Stimulated activated CD4-positive, alpha-beta T cell treated with anti-CD3 and anti-CD28 coated beads, Interleukin-2, amount 100 ng/mL, for 4 hours (primary cell): ENCODE data around the gene FAM193B.

Experiments
- DNase-seq: peaks from one replicate; pipeline ENCODE4 v3.0.0-alpha.2; 2020; ENCODE audit warnings: low read depth

FAM193B gene

GRCh38 chr5:177500685-177501522 lies 53.5 kb downstream of the FAM193B start:
- peak; percentile 74 for DNase-seq

GRCh38 chr5:177499842-177500241 lies 54.5 kb downstream of the FAM193B start:
- no peak for DNase-seq

GRCh38 chr5:177498013-177498787 lies 56.2 kb downstream of the FAM193B start:
- no peak for DNase-seq

- peak; percentile 88 for DNase-seq
Measured at GRCh38 chr5:177497292-177498012, 56.9 kb downstream of the FAM193B start, which contains the start of gene PDLIM7. Gene PDLIM7, minus strand, starts transcription at chr5:177497604. Its CDS starts 1,092 bp downstream, at chr5:177496512.

DNA sequence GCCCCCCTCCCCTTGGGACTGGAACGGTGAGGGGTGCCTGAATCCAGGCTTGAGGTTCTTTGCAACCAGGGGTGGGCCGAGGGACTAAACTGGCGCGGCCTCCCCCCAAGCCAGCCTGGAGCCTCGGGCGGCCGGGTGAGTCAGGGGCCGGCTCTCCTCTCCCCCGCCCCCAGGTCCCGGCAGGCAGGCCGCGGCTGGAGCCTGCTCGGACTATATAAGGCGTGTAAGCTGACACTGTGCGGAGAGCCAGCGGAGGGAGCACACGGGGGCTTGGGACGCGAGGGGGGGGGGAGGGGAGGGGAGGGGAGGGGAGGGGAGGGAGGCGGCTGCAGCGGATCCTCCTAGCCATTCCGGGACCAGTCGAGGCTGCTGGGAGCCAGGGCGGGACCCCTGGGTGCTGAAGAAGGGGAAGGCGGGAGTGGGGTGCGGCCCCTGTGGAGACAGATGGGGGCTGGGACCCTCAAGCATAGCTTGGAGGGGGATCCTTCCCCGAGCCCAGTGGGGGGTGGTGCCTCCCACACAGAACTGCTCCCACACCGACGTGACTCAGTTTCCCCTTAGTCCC lies 57.6 kb downstream of the FAM193B start:
- DNase-seq: no peak

DNA sequence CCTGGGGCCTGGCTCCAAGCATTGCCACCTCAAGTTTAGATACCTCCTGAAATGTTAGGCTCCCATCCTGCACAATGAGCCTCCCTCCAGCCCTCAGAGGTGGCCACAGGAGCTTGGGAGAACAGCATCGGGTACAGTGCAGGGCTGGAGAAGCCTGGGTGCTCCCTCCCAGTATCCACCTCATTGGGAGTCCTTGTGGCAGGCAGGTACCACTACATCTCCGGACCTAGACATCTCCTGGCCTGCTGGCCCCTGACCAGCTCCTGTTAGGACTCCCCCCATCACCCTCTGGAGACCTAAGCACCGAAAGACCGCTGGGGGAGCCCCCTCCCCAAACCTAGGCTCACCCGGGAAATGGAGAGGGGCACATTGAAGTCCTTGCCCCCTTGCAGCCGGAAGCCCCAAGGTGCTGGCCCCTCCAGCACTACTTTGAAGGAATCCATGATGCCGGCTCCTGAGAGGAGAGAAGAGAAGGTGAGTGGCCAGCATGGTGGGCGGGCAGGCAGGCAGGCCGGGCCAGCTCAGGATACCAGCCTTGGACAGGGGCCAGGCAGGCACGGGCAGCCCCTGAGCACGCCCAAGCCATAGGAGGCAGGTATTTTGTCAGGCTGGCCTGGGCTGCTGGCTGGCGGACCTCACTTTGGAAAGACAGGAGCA lies 58.2 kb downstream of the FAM193B start:
- no peak for DNase-seq

GRCh38 chr5:177495243-177496060 lies 58.9 kb downstream of the FAM193B start:
- DNase-seq: no peak

GRCh38 chr5:177494346-177495195 lies 59.8 kb downstream of the FAM193B start:
- no peak for DNase-seq

- no peak for DNase-seq
Measured at GRCh38 chr5:177493795-177494345, 60.5 kb downstream of the FAM193B start.

DNA sequence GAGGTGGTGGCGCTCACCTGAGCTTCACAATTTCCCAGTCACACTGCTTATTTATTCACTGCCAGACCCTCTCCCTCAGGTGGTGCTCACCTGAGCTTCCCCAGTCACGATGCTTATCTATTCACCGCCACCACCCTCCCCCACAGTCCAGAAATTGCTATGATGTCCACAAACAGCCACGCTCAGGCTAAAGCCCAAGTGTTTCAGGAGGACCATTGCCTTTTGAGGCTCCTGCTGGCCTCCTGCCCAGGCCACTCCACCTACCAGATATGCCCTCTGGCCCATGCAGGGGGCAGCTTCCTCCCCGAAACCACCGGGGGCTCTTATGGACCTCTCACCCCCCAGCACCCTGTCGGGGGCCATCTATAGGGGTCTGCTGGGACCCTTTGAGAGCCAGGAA lies 61.5 kb downstream of the FAM193B start:
- DNase-seq: no peak

DNA sequence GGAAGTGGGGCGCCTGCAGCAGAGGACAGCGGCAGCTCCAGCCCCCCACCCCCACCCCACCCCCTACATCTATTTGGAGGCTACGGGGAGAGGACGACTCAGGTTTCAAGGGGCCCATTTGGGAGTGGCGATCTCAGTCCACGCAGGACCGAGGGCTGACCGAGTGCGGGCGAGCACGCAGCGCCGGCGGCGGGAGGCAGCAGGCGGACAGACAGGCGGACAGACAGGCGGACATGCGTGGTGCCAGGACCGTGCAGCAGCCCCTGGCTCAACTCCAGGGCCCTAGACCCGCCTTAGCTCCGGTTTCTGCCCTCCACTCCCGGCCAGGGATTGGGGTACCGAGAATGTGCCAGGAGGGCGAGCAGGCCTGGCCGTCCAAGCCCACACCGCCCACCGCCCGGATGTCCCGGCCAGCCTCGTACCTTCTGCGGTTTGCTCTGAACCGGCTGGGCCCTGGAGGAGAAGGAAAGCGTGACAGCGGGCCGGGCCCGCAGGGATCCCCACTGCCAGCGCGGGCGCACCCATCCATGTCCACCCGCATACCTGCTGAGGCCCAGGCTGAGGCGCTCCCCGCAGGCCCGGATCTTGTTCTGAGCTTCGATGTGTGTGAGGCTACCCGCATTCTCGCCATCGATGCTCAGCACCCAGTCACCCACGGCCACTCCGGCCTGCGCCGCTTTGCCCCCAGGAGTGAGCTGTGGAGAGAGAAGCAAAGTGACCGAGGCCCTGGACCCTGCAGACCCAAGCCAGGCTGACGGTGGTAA lies 62.2 kb downstream of the FAM193B start:
- DNase-seq: no peak

DNA sequence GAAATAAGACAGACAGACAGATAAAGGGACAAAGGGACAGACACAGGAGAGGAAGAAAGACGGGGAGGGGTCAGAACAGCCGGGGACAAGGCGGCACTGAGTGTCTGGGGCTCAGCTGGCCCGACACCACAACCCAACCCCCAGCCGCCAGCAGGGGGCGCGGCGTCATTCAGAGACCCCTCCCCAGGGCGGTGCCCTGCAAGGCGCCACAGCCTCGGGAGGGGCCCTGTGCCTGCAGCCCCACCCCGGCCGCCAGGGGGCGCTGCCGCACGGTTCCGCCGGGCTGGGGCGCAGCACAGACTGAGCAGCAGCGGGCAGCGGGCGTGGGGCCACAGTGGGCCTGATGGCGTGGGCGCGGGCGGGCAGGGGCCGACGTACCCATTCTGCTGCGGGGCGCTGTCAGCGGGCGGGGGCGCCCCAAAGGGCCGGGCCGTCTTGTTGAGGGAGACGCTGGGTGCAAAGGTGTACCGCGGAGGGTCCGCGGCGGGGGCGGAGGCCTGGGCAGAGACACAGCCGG lies 62.9 kb downstream of the FAM193B start:
- no peak for DNase-seq

GRCh38 chr5:177490992-177491391 lies 63.4 kb downstream of the FAM193B start:
- no peak for DNase-seq

DNA sequence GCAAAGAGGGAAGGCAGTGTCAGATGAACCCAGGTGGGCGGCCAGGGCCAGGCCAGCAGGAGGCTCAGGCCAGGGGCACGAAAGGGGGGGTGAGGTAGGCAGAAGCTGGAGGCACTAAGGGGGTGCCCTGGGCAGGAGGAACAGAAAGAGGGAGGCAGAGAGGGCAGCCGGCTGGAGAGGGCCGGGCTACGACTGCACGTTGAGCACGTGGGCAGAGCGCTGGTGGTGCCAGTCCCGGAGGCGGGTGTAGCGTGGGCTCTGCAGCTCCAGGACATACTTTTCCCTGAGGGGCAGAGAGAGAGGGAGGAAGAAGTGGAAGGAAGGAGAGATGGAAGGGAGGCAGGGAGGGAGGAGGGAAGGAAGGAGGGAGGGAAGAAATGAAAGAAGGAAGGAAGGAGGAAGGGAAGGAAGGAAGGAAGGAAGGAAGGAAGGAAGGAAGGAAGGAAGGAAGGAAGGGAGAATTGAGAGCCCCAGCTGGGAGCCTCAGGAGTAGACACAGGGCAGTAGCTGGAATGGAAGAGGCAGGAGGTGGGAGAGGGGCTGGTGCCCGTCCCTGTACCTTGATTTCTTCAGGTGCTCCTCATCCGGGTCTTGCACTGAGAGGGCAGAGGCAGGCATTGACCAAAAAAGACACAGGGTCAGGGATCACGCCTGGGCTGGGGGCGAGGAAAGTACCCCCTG lies 63.9 kb downstream of the FAM193B start:
- DNase-seq: no peak

GRCh38 chr5:177489119-177489716 lies 65.1 kb downstream of the FAM193B start:
- no peak for DNase-seq

DNA sequence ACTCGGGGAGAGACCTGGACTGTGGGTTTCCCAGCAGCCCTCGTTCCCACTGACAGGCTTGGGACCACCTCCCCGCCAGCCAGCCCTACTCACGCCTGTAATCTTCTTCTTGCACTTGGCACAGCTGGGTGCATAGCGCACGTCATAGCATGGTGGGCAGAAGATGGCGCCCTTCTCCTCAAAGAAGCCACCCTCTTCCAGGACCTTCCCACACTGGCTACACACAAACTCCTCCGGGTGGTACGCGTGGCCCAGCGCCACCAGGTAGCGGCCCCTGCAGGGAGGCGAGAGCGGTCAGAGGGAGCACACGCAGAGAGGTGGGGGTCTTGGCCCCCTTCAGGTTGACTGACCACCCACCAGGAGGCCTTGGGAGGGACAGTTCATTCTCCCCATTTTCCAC lies 66.4 kb downstream of the FAM193B start:
- DNase-seq: no peak

DNA sequence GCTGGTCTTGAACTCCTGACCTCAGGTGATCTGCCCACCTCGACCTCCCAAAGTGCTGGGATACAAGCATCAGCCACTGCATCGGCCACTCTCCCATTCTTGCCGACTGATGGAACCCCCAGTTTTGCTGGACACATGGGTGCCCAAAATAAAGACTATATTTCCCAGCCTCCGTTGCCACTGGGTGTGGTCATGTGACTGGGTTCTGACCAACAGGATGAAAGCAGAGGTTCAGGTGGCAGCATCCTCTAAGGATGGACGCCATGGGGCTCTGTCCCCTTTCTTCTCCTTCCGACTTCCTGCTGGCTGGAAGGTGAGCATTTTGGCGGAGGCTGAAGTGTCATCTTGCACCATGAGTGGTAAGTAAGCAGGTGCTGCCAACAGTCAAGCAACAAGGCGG lies 67.2 kb downstream of the FAM193B start:
- DNase-seq: no peak
